MM.1S (cell line): ENCODE measurements around the gene EPM2A.

ENCODE experiments used
- DNase-seq: peaks from one replicate; pipeline ENCODE4 v3.0.0-alpha.2; 2015
- H2AFZ ChIP-seq: fragments of 300-600 bp; sonication (generic); 2 replicates; pipeline ENCODE4 v1.6.0; 2016; ENCODE audit warnings: antibody characterized with exemption, low read length
- H3F3A ChIP-seq: fragments of 300-600 bp; sonication (generic); 2 replicates; pipeline ENCODE4 v1.6.1; 2016; ENCODE audit warnings: mild to moderate bottlenecking, antibody characterized with exemption, low read length, moderate library complexity, mixed read lengths; ENCODE audit not compliant: insufficient read depth
- H3K27ac ChIP-seq: fragments of 300-600 bp; sonication (generic); 2 replicates; pipeline ENCODE4 v1.5.1; 2016; ENCODE audit warnings: mild to moderate bottlenecking, low read length
- H3K27me3 ChIP-seq: fragments of 300-600 bp; sonication (generic); replicated peaks from 2 replicates; pipeline ENCODE4 v1.6.0; 2016; ENCODE audit warnings: low read length; ENCODE audit not compliant: insufficient read depth
- H3K36me3 ChIP-seq: fragments of 300-600 bp; sonication (generic); replicated peaks from 2 replicates; pipeline ENCODE4 v1.6.1; 2016; ENCODE audit warnings: mild to moderate bottlenecking, low read length, mixed read lengths; ENCODE audit not compliant: insufficient read depth
- H3K4me1 ChIP-seq: fragments of 300-600 bp; sonication (generic); 2 replicates; pipeline ENCODE4 v1.6.1; 2016; ENCODE audit warnings: low read length, mixed read lengths
- H3K4me2 ChIP-seq: fragments of 300-600 bp; sonication (generic); 2 replicates; pipeline ENCODE4 v1.6.0; 2016; ENCODE audit warnings: low read depth, low read length
- H3K4me3 ChIP-seq: fragments of 300-600 bp; sonication (generic); 2 replicates; pipeline ENCODE4 v1.5.1; 2016; ENCODE audit warnings: low read length, mixed read lengths
- H3K79me2 ChIP-seq: fragments of 300-600 bp; sonication (generic); 2 replicates; pipeline ENCODE4 v1.6.1; 2016; ENCODE audit warnings: mixed run types, low read length, mixed read lengths
- H3K9ac ChIP-seq: fragments of 300-600 bp; sonication (generic); 2 replicates; pipeline ENCODE4 v1.6.1; 2016; ENCODE audit warnings: low read length, mixed read lengths
- H3K9me2 ChIP-seq: fragments of 300-600 bp; sonication (generic); replicated peaks from 2 replicates; pipeline ENCODE4 v1.6.1; 2016; ENCODE audit warnings: mild to moderate bottlenecking, low read length, mixed read lengths; ENCODE audit not compliant: insufficient read depth
- H3K9me3 ChIP-seq: fragments of 300-600 bp; sonication (generic); replicated peaks from 2 replicates; pipeline ENCODE4 v1.6.1; 2016; ENCODE audit warnings: mild to moderate bottlenecking, low read length, mixed read lengths; ENCODE audit not compliant: insufficient read depth
- H4K20me1 ChIP-seq: fragments of 300-600 bp; sonication (generic); 2 replicates; pipeline ENCODE4 v1.6.1; 2016; ENCODE audit warnings: mild to moderate bottlenecking, low read length, moderate library complexity, mixed read lengths; ENCODE audit not compliant: insufficient read depth
- CTCF ChIP-seq: fragments of 300-600 bp; sonication (generic); IDR thresholded peaks from 2 replicates; pipeline ENCODE4 v1.5.1; 2016; ENCODE audit warnings: antibody characterized with exemption, low read length, mixed read lengths
- EZH2 ChIP-seq: fragments of 300-600 bp; sonication (generic); optimal IDR thresholded peaks from 2 replicates; pipeline ENCODE3; 2017; ENCODE audit warnings: low read depth, mild to moderate bottlenecking, antibody characterized with exemption, low read length, mixed read lengths
- EZH2phosphoT487 ChIP-seq: fragments of 300-600 bp; sonication (generic); IDR thresholded peaks from 2 replicates; pipeline ENCODE4 v1.6.1; 2018; ENCODE audit warnings: antibody characterized with exemption, low read length

Gene EPM2A

GRCh38 chr6:145728444-145729385 lies 6.6 kb downstream of the EPM2A start:
- Histone ChIP-seq H3K4me1 (no peaks in the 10 kb centered on the region), H3K9me3 (no peaks in the 10 kb centered on the region), H2AFZ (no peak overlapping the region), H3K36me3 (no peaks in the 10 kb centered on the region), H4K20me1 (no peaks in the 10 kb centered on the region), H3K4me3 (no peak overlapping the region), H3K4me2 (no peak overlapping the region), H3K79me2 (no peaks in the 10 kb centered on the region), H3K9ac (no peak overlapping the region), H3K27ac (no peak overlapping the region), H3K9me2 (no peaks in the 10 kb centered on the region), H3F3A (no peaks in the 10 kb centered on the region), H3K27me3 (no peaks in the 10 kb centered on the region)
- TF ChIP-seq EZH2phosphoT487, result no peak
- no peak for TF ChIP-seq CTCF
- TF ChIP-seq EZH2, result no peak
- no peak for DNase-seq

GRCh38 chr6:145727817-145728388 lies 7.4 kb downstream of the EPM2A start:
- Histone ChIP-seq H3K4me1 (no peaks in the 10 kb centered on the region), H2AFZ (no peak overlapping the region), H3K27me3 (no peaks in the 10 kb centered on the region), H3K36me3 (no peaks in the 10 kb centered on the region), H3K4me3 (no peak overlapping the region), H3K4me2 (no peak overlapping the region), H3K79me2 (no peaks in the 10 kb centered on the region), H3K9me3 (no peaks in the 10 kb centered on the region), H3F3A (no peaks in the 10 kb centered on the region), H3K27ac (no peak overlapping the region), H4K20me1 (no peaks in the 10 kb centered on the region), H3K9ac (no peak overlapping the region), H3K9me2 (no peaks in the 10 kb centered on the region)
- DNase-seq, result no peak
- TF ChIP-seq EZH2, result no peak
- TF ChIP-seq EZH2phosphoT487, result no peak
- TF ChIP-seq CTCF, result no peak

GRCh38 chr6:145725570-145725969 lies 9.8 kb downstream of the EPM2A start:
- Histone ChIP-seq H3K79me2 (no peaks in the 10 kb centered on the region), H3K9ac (no peak overlapping the region), H3K36me3 (no peaks in the 10 kb centered on the region), H3K4me1 (no peaks in the 10 kb centered on the region), H3K4me3 (no peak overlapping the region), H3K9me3 (no peaks in the 10 kb centered on the region), H3K4me2 (no peak overlapping the region), H2AFZ (no peak overlapping the region), H3F3A (no peaks in the 10 kb centered on the region), H3K9me2 (no peaks in the 10 kb centered on the region), H4K20me1 (no peaks in the 10 kb centered on the region), H3K27me3 (no peaks in the 10 kb centered on the region), H3K27ac (no peak overlapping the region)
- no peak for DNase-seq
- TF ChIP-seq EZH2, result no peak
- no peak for TF ChIP-seq EZH2phosphoT487
- TF ChIP-seq CTCF, result no peak
